Suprapubic skin (tissue), 4 donors: Measurements from ENCODE around the gene ZNF436. TPM values are rescaled to one million over a fixed set of nuclear protein-coding genes. Genes with fewer than 3 reads are reported as not detected.

Experiments used
- DNase-seq, 2 donors: peaks; one replicate each; pipeline ENCODE4 v3.0.0-alpha.2; 2019; ENCODE audit warnings: low spot score in 2 of 2
- H3K27ac ChIP-seq: fragments of 200-600 bp; sonication (generic); one replicate; pipeline ENCODE4 v1.5.1; 2019
- H3K27me3 ChIP-seq: fragments of 200-600 bp; sonication (generic); one replicate; pipeline ENCODE4 v1.5.1; 2019
- H3K36me3 ChIP-seq: fragments of 200-600 bp; sonication (generic); one replicate; pipeline ENCODE4 v1.5.1; 2019
- H3K4me1 ChIP-seq: fragments of 200-600 bp; sonication (generic); one replicate; pipeline ENCODE4 v1.5.1; 2019
- H3K4me3 ChIP-seq: fragments of 200-600 bp; sonication (generic); one replicate; pipeline ENCODE4 v1.5.1; 2019; ENCODE audit warnings: mild to moderate bottlenecking
- H3K9me3 ChIP-seq: fragments of 200-600 bp; sonication (generic); one replicate; pipeline ENCODE4 v1.5.1; 2019
- EP300 ChIP-seq: sonication (generic); formaldehyde crosslinking; IDR thresholded peaks from one replicate; pipeline ENCODE4 v1.6.1; 2017; ENCODE audit warnings: antibody characterized with exemption
- POLR2A ChIP-seq, 2 donors: fragments of 450-650 bp; IDR thresholded peaks; one replicate each; pipeline ENCODE4 v1.6.1; 2017; ENCODE audit warnings: antibody characterized with exemption in 2 of 2, mild to moderate bottlenecking in 2 of 2, moderate library complexity in 2 of 2
- POLR2AphosphoS5 ChIP-seq, 3 donors: sonication (generic); formaldehyde crosslinking; IDR thresholded peaks; one replicate each; pipeline ENCODE4 v1.6.1; 2017; ENCODE audit warnings: antibody characterized with exemption in 3 of 3
- WGBS: methylation state at CpG from one replicate; pipeline ENCODE4 v1.1.5; 2018; 5-methylcytosine and 5-hydroxymethylcytosine counted together
- total RNA-seq, 4 donors: library from RNA; depleted of rRNA; stranded (reverse); fragments of >200 nt; gene quantifications; one replicate each; pipeline ENCODE4 v1.1.0, GENCODE V29; 2016
- TF ChIP-seq, protein P1 (sequence below), 2 donors: fragments of 200-600 bp in 1 of 2; fragments of 450-650 bp in 1 of 2; sonication (generic) in 1 of 2; IDR thresholded peaks; one replicate each; pipeline ENCODE4 v1.5.1; 2016 to 2019; ENCODE audit warnings: antibody characterized with exemption in 2 of 2, mild to moderate bottlenecking in 1 of 2, moderate library complexity in 1 of 2

The ZNF436 gene
- total RNA-seq, 4 donors from 2014 or later: 21.1 to 38.2 (median 30.3) TPM

DNA sequence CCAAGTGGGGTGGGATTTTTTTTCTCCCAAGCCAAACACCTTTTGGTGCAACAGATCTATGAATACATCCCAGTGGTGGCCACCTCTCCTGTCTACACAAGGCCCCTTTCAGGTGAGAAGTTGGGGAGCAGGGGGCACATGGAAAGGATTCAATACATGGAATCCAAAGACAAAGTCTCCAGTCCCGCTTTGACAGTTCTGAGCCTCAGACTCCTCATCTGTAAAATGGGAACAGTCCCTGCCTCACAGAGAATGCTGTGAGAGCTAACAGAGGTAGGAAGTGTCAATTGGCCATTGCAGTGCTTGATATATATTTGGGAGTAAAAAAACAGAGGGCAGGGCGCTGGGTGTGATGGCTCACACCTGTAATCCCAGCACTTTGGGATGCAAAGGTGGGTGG lies 26.7 kb upstream of the ZNF436 start:
- DNase-seq: no peak
- peaks cover 26% of the 10 kb centered on the region for H3K4me1 ChIP-seq
- no peaks in the 10 kb centered on the region for H3K27me3 ChIP-seq
- H3K4me3 ChIP-seq: no peak overlapping the region
- TF ChIP-seq POLR2A (IDR thresholded peaks at IDR 0.05) (no peak), POLR2AphosphoS5 (IDR thresholded peaks at IDR 0.05) (no peak), EP300 (no peak)
- TF ChIP-seq, protein P1, sequence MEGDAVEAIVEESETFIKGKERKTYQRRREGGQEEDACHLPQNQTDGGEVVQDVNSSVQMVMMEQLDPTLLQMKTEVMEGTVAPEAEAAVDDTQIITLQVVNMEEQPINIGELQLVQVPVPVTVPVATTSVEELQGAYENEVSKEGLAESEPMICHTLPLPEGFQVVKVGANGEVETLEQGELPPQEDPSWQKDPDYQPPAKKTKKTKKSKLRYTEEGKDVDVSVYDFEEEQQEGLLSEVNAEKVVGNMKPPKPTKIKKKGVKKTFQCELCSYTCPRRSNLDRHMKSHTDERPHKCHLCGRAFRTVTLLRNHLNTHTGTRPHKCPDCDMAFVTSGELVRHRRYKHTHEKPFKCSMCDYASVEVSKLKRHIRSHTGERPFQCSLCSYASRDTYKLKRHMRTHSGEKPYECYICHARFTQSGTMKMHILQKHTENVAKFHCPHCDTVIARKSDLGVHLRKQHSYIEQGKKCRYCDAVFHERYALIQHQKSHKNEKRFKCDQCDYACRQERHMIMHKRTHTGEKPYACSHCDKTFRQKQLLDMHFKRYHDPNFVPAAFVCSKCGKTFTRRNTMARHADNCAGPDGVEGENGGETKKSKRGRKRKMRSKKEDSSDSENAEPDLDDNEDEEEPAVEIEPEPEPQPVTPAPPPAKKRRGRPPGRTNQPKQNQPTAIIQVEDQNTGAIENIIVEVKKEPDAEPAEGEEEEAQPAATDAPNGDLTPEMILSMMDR (IDR thresholded peaks at IDR 0.05): no peak
- no peak overlapping the region for H3K27ac ChIP-seq
- 91% methylated on average over 2 of the region's 2 CpGs for WGBS
- H3K36me3 ChIP-seq: peaks cover 16% of the 10 kb centered on the region
- no peaks in the 10 kb centered on the region for H3K9me3 ChIP-seq

DNA sequence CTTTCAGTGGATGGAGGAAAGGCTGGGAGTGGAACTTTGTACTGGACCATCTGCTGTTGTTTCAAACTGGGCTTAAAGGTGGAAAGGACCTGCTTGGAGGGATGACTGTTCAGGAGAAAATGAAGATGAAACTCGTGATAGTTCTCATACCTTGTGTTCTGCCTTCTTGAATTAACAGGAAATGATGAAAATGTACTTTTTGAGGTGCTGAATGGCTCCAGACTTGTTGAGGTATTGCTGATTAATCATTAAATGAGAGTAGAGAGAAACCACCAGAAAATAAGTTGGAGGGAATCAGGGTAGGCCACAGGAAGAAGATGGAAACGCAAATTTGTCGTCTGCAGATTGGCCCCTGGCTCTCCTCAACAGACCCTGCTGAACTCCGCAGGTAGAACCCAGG lies 26.2 kb upstream of the ZNF436 start:
- H3K36me3 ChIP-seq: peaks cover 16% of the 10 kb centered on the region
- peaks cover 22% of the 10 kb centered on the region for H3K4me1 ChIP-seq
- 83% methylated on average over 4 of the region's 4 CpGs for WGBS
- no peak for DNase-seq
- peak overlapping the region; percentile 79 for H3K27ac ChIP-seq
- no peak overlapping the region for H3K4me3 ChIP-seq
- TF ChIP-seq POLR2A (IDR thresholded peaks at IDR 0.05) (no peak), EP300 (no peak)
- TF ChIP-seq, protein P1 (IDR thresholded peaks at IDR 0.05): no peak
- no peaks in the 10 kb centered on the region for H3K9me3 ChIP-seq
- H3K27me3 ChIP-seq: no peaks in the 10 kb centered on the region

DNA sequence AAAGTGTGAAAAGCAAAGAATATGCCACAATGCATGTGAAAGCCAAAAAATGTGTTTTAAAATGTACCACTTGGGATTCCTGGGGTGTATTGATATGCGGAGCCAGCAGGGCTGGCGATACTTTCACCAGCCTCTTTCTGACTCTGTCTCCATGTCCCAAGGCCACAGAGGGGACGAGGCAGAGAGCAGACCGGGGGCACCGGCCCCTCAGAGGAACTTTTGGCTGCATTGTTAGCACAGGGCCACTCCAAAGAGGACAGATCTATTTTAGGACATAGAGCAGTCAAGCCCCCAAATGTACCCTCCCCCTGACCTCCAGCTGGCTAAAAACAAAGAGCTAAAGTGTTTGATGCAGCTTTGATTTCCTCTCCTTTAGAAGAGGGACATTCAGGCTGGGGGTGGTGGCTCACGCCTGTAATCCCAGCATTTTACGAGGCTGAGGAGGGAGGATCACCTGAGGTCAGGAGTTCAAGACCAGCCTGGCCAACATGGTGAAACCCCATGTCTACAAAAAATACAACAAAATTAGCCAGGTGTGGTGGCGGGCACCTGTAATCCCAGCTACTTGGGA lies 25.6 kb upstream of the ZNF436 start:
- 56% methylated on average over 8 of the region's 8 CpGs for WGBS
- no peaks in the 10 kb centered on the region for H3K9me3 ChIP-seq
- no peaks in the 10 kb centered on the region for H3K27me3 ChIP-seq
- peak overlapping the region; percentile 79 for H3K27ac ChIP-seq
- H3K4me3 ChIP-seq: peak overlapping the region; percentile 1
- no peak for TF ChIP-seq POLR2A (IDR thresholded peaks at IDR 0.05)
- TF ChIP-seq POLR2AphosphoS5 (IDR thresholded peaks at IDR 0.05): no peak
- TF ChIP-seq, protein P1 (IDR thresholded peaks at IDR 0.05): no peak
- no peak for TF ChIP-seq EP300
- no peak for DNase-seq
- H3K36me3 ChIP-seq: peaks cover 16% of the 10 kb centered on the region
- H3K4me1 ChIP-seq: peaks cover 16% of the 10 kb centered on the region

DNA sequence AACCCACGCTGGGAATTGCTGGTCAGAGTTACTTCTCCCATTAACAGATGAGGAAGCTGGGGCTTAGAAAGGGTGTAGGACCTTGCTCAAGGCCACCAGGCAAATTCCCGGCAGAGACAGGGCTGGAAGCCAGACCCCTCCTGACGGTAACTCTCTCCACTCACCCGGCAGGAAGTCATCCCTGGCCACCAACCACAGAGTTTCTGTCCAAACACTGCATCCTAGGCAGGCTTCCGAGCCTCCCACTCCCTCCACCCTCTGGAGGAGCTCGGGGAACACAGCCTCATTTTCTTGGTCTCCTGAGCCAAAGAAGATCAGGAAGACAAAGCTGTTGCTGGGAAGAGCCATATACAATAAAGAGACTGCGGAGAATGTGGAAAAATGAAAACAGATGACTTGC lies 25.0 kb upstream of the ZNF436 start:
- H3K4me3 ChIP-seq: peak overlapping the region; percentile 1
- 44% methylated on average over 7 of the region's 7 CpGs for WGBS

DNA sequence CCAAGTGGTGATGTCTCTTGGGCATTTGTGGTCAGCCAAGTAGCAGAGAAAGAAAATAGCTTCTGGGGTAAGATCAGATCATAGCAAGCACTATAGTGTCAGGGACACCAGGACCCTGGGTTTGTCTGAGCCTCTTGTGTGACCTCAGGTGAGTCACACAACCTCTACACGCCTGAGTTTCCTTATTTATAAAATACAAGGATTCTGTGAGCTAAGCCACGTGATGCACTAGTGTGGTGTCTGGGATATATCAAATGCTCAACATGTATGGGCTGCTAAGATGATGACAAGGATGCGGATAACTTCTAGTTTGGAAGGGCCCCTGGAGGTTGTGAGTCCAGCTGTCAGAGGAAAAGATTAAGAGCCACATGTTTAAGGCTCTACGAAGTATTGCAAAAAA lies 24.5 kb upstream of the ZNF436 start:
- Histone ChIP-seq H3K36me3 (peaks cover 16% of the 10 kb centered on the region), H3K9me3 (no peaks in the 10 kb centered on the region), H3K27me3 (no peaks in the 10 kb centered on the region), H3K27ac (peak overlapping the region; percentile 79), H3K4me1 (peaks cover 14% of the 10 kb centered on the region), H3K4me3 (no peak overlapping the region)
- TF ChIP-seq POLR2A (IDR thresholded peaks at IDR 0.05) (no peak), POLR2AphosphoS5 (IDR thresholded peaks at IDR 0.05) (no peak), EP300 (no peak)
- TF ChIP-seq, protein P1 (IDR thresholded peaks at IDR 0.05): no peak
- 74% methylated on average over 4 of the region's 4 CpGs for WGBS
- DNase-seq: no peak

More for the DNA sequence above, 25.0 kb upstream of the ZNF436 start:
- no peaks in the 10 kb centered on the region for H3K27me3 ChIP-seq
- peaks cover 16% of the 10 kb centered on the region for H3K36me3 ChIP-seq
- H3K9me3 ChIP-seq: no peaks in the 10 kb centered on the region
- no peak for TF ChIP-seq POLR2A (IDR thresholded peaks at IDR 0.05)
- peak in 2 of 3 donors; percentile 29 to 64 for TF ChIP-seq POLR2AphosphoS5 (IDR thresholded peaks at IDR 0.05)
- H3K4me1 ChIP-seq: peaks cover 14% of the 10 kb centered on the region
- DNase-seq: peak; percentile 93 to 94
- H3K27ac ChIP-seq: peak overlapping the region; percentile 79

DNA sequence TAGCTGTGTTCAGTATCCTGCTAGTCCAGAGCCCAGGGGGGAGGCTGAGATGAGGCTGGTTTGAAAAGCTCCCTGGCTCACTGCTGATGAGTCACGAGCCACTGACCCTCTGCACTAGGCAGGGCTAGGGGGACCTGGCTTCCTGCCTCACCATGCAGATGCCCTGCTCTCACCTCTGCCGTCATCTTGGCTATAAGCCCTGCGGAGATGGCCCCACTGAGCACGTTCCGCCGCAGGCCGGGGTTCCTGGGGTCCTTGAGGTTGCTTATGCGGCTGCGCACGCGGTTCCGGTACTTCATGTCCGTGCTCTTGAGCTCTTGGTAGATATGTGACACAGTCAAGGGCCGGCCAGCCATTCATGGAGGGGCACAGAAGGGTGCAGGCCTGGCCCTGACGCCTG lies 24.1 kb upstream of the ZNF436 start:
- no peaks in the 10 kb centered on the region for H3K27me3 ChIP-seq
- peaks cover 14% of the 10 kb centered on the region for H3K4me1 ChIP-seq
- H3K9me3 ChIP-seq: no peaks in the 10 kb centered on the region
- no peak for TF ChIP-seq POLR2A (IDR thresholded peaks at IDR 0.05)
- TF ChIP-seq, protein P1 (IDR thresholded peaks at IDR 0.05): no peak
- no peak for TF ChIP-seq EP300
- TF ChIP-seq POLR2AphosphoS5 (IDR thresholded peaks at IDR 0.05): no peak
- peaks cover 16% of the 10 kb centered on the region for H3K36me3 ChIP-seq
- 94% methylated on average over 8 of the region's 15 CpGs for WGBS
- H3K27ac ChIP-seq: peak overlapping the region; percentile 79
- H3K4me3 ChIP-seq: no peak overlapping the region
- peak in 1 of 2 donors; percentile 77 for DNase-seq
